Regular cardiac myocyte (primary cell): ENCODE results near the gene ITGA6. TPM values are rescaled to one million over a fixed set of nuclear protein-coding genes. Genes with fewer than 3 reads are reported as not detected.

Experiments used
- total RNA-seq: library from RNA; depleted of rRNA; stranded (reverse); fragments of >200 nt; gene quantifications from 2 replicates; pipeline ENCODE4 v1.2.3, GENCODE V29; 2014

The ITGA6 gene
- 16.3 and 22.6 TPM in 2 replicates for total RNA-seq

DNA sequence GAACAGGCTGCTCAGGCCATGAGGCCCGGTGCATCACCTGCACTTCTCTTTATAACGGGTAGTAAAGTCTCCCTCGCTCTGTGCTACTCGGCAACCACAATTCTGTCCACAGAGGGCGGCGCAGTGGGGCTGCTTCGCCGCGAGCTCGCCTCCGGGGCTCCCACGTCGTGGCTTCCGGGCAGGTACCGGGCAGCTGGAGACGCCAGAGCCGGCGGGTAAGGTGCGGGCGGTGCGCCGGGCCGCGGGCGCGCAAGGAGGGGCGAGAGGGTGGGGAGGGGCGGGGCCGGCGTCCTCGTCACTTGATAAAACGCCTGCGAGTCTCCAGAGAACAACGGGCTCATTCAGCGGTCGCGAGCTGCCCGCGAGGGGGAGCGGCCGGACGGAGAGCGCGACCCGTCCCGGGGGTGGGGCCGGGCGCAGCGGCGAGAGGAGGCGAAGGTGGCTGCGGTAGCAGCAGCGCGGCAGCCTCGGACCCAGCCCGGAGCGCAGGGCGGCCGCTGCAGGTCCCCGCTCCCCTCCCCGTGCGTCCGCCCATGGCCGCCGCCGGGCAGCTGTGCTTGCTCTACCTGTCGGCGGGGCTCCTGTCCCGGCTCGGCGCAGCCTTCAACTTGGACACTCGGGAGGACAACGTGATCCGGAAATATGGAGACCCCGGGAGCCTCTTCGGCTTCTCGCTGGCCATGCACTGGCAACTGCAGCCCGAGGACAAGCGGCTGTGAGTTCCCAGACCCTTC is at the start of gene ITGA6:
TSS of gene ITGA6 (plus strand) at position 331 of the 734 bp plus-strand sequence.

Other genes starting within 250 kb of the ITGA6 start
- 21.3 and 34.1 TPM in 2 replicates for gene PDK1, start 128.5 kb downstream of the ITGA6 start, total RNA-seq